Astrocyte (in vitro differentiated cells and primary cell): ENCODE results near the gene SLC6A9. TPM values are rescaled to one million over a fixed set of nuclear protein-coding genes. Genes with fewer than 3 reads are reported as not detected.

Experiments used
- DNase-seq: peaks from one replicate; pipeline ENCODE4 v3.0.0-alpha.2; 2010; ENCODE audit warnings: low read depth
- FAIRE-seq: peaks from 2 replicates; lab custom pipeline; 2011; peaks lifted over from hg19 to GRCh38; lab: Jason Lieb, UNC
- H2AFZ ChIP-seq: 2 replicates; pipeline ENCODE4 v1.6.0; 2012; ENCODE audit warnings: low read depth, low read length, inconsistent platforms
- H3K27ac ChIP-seq: 2 replicates; pipeline ENCODE4 v1.5.1; 2011; ENCODE audit warnings: low read depth, low read length, inconsistent platforms
- H3K27me3 ChIP-seq: 2 replicates; pipeline ENCODE4 v1.6.0; 2011; ENCODE audit warnings: low read length, inconsistent platforms; ENCODE audit not compliant: insufficient read depth
- H3K36me3 ChIP-seq: 2 replicates; pipeline ENCODE4 v1.5.1; 2011; ENCODE audit warnings: low read length, inconsistent platforms; ENCODE audit not compliant: insufficient read depth
- H3K4me1 ChIP-seq: 2 replicates; pipeline ENCODE4 v1.5.1; 2011; ENCODE audit warnings: low read length, inconsistent platforms; ENCODE audit not compliant: insufficient read depth
- H3K4me2 ChIP-seq: 2 replicates; pipeline ENCODE4 v1.6.0; 2012; ENCODE audit warnings: low read length, inconsistent platforms
- H3K4me3 ChIP-seq: 2 replicates; pipeline ENCODE4 v1.5.1; 2011; ENCODE audit warnings: low read depth, mild to moderate bottlenecking, low read length, inconsistent platforms; ENCODE audit not compliant: insufficient read depth
- H3K79me2 ChIP-seq: 2 replicates; pipeline ENCODE4 v1.6.0; 2012; ENCODE audit warnings: mild to moderate bottlenecking, low read length, inconsistent platforms; ENCODE audit not compliant: insufficient read depth
- H3K9ac ChIP-seq: 2 replicates; pipeline ENCODE4 v1.6.0; 2012; ENCODE audit warnings: mild to moderate bottlenecking, low read length, inconsistent platforms
- H3K9me3 ChIP-seq: 2 replicates; pipeline ENCODE4 v1.5.1; 2012; ENCODE audit warnings: low read depth, mild to moderate bottlenecking, low read length, inconsistent platforms; ENCODE audit not compliant: insufficient read depth
- H4K20me1 ChIP-seq: 2 replicates; pipeline ENCODE4 v1.6.0; 2012; ENCODE audit warnings: low read length, inconsistent platforms; ENCODE audit not compliant: insufficient read depth
- H3K27ac Mint-ChIP-seq: one replicate; pipeline ENCODE4 v1.8.0; 2021; ENCODE audit warnings: mild to moderate bottlenecking, mixed read lengths; ENCODE audit not compliant: unreplicated experiment
- H3K27me3 Mint-ChIP-seq: one replicate; pipeline ENCODE4 v1.8.0; 2021; ENCODE audit warnings: low read depth, mixed read lengths; ENCODE audit not compliant: unreplicated experiment
- H3K36me3 Mint-ChIP-seq: one replicate; pipeline ENCODE4 v1.8.0; 2021; ENCODE audit warnings: low read depth, mixed read lengths; ENCODE audit not compliant: unreplicated experiment
- H3K4me1 Mint-ChIP-seq: one replicate; pipeline ENCODE4 v1.8.0; 2021; ENCODE audit warnings: low read depth, mixed read lengths; ENCODE audit not compliant: unreplicated experiment
- H3K4me3 Mint-ChIP-seq: one replicate; pipeline ENCODE4 v1.8.0; 2021; ENCODE audit warnings: mild to moderate bottlenecking, moderate library complexity, mixed read lengths; ENCODE audit not compliant: unreplicated experiment
- H3K9me3 Mint-ChIP-seq: one replicate; pipeline ENCODE4 v1.8.0; 2021; ENCODE audit warnings: mild to moderate bottlenecking, mixed read lengths; ENCODE audit not compliant: unreplicated experiment
- CTCF ChIP-seq: IDR thresholded peaks from 2 replicates; pipeline ENCODE4 v1.5.1; 2011; ENCODE audit warnings: low read depth, mild to moderate bottlenecking, inconsistent platforms, low read length, moderate library complexity; ENCODE audit not compliant: insufficient read depth
- EZH2 ChIP-seq: IDR thresholded peaks from 2 replicates; pipeline ENCODE4 v1.6.1; 2012; ENCODE audit warnings: mild to moderate bottlenecking, low read length, inconsistent platforms; ENCODE audit not compliant: insufficient read depth
- total RNA-seq: library from RNA; stranded (reverse); gene quantifications from 2 replicates; pipeline ENCODE4 v1.2.1, GENCODE V29; 2021

SLC6A9 gene
- total RNA-seq, 1 donor from 2014 or later: 45.2 TPM

- TF ChIP-seq CTCF (no peak), EZH2 (no peak)
- Histone ChIP-seq H3K27ac (no peak overlapping the region), H2AFZ (no peak overlapping the region), H3K27me3 (no peaks in the 10 kb centered on the region), H3K4me3 (no peak overlapping the region), H3K79me2 (no peaks in the 10 kb centered on the region), H3K9ac (no peak overlapping the region), H4K20me1 (no peaks in the 10 kb centered on the region), H3K36me3 (no peaks in the 10 kb centered on the region), H3K9me3 (no peaks in the 10 kb centered on the region), H3K4me1 (peaks cover 6% of the 10 kb centered on the region), H3K4me2 (no peak overlapping the region)
- H3K4me3 Mint-ChIP-seq: peak overlapping the region; percentile 14
- H3K36me3 Mint-ChIP-seq: peaks cover 2% of the 10 kb centered on the region
- H3K4me1 Mint-ChIP-seq: peaks cover 2% of the 10 kb centered on the region
- no peaks in the 10 kb centered on the region for H3K27me3 Mint-ChIP-seq
- no peak overlapping the region for H3K27ac Mint-ChIP-seq
- FAIRE-seq (no peak), DNase-seq (no peak)
- peaks cover 2% of the 10 kb centered on the region for H3K9me3 Mint-ChIP-seq
These were observed 37.9 kb downstream of the SLC6A9 start for GRCh38 chr1:43993206-43993914.

- no peak for TF ChIP-seq EZH2
- no peak for TF ChIP-seq CTCF
- Mint-ChIP-seq H3K36me3 (peaks cover 2% of the 10 kb centered on the region), H3K9me3 (peaks cover 2% of the 10 kb centered on the region), H3K4me1 (peaks cover 4% of the 10 kb centered on the region), H3K27ac (peak overlapping the region; percentile 78), H3K27me3 (no peaks in the 10 kb centered on the region), H3K4me3 (peak overlapping the region; percentile 88)
- Histone ChIP-seq H3K27me3 (no peaks in the 10 kb centered on the region), H3K27ac (no peak overlapping the region), H4K20me1 (no peaks in the 10 kb centered on the region), H3K4me1 (peaks cover 6% of the 10 kb centered on the region), H3K36me3 (no peaks in the 10 kb centered on the region), H3K9ac (peak overlapping the region; percentile 74), H3K4me3 (peak overlapping the region; percentile 64), H2AFZ (peak overlapping the region; percentile 92), H3K9me3 (no peaks in the 10 kb centered on the region), H3K4me2 (peak overlapping the region; percentile 98), H3K79me2 (no peaks in the 10 kb centered on the region)
- no peak for DNase-seq
- no peak for FAIRE-seq
These were observed 38.8 kb downstream of the SLC6A9 start for GRCh38 chr1:43992232-43992995.
